H9 (cell line): Measurements from ENCODE around the gene GALNT13. TPM values are rescaled to one million over a fixed set of nuclear protein-coding genes. Genes with fewer than 3 reads are reported as not detected.

Experiments
- DNase-seq: peaks from one replicate; pipeline ENCODE4 v3.0.0-alpha.2; 2017
- H2AFZ ChIP-seq: one replicate; pipeline ENCODE4 v1.6.1; 2013; ENCODE audit warnings: mild to moderate bottlenecking, low read length, control low read depth, moderate library complexity
- H2AK5ac ChIP-seq: 2 replicates; pipeline ENCODE4 v1.6.1; 2013; ENCODE audit warnings: low read length, control low read depth, mixed read lengths; ENCODE audit not compliant: insufficient read length
- H2BK120ac ChIP-seq: one replicate; pipeline ENCODE4 v1.6.1; 2013; ENCODE audit warnings: low read depth, mild to moderate bottlenecking, low read length, control low read depth, inconsistent platforms; ENCODE audit not compliant: poor library complexity, severe bottlenecking
- H2BK12ac ChIP-seq: 2 replicates; pipeline ENCODE4 v1.6.1; 2013; ENCODE audit warnings: low read length, control low read depth, mixed read lengths, low read depth; ENCODE audit not compliant: insufficient read length
- H2BK15ac ChIP-seq: 2 replicates; pipeline ENCODE4 v1.6.1; 2013; ENCODE audit warnings: low read depth, low read length, control low read depth
- H2BK20ac ChIP-seq: one replicate; pipeline ENCODE4 v1.6.1; 2013; ENCODE audit warnings: low read depth, mild to moderate bottlenecking, low read length, control low read depth, inconsistent platforms; ENCODE audit not compliant: poor library complexity, severe bottlenecking
- H2BK5ac ChIP-seq: 2 replicates; pipeline ENCODE4 v1.6.1; 2013; ENCODE audit warnings: low read length, control low read depth, mixed read lengths; ENCODE audit not compliant: insufficient read length
- H3K14ac ChIP-seq: 2 replicates; pipeline ENCODE4 v1.6.1; 2013; ENCODE audit warnings: low read length, control low read depth; ENCODE audit not compliant: insufficient read depth
- H3K18ac ChIP-seq: 2 replicates; pipeline ENCODE4 v1.6.1; 2013; ENCODE audit warnings: low read depth, mild to moderate bottlenecking, mixed read lengths, low read length, control low read depth; ENCODE audit not compliant: insufficient read length
- H3K23ac ChIP-seq: 2 replicates; pipeline ENCODE4 v1.6.1; 2013; ENCODE audit warnings: low read length, control low read depth, mixed read lengths, low read depth; ENCODE audit not compliant: insufficient read length
- H3K23me2 ChIP-seq: 2 replicates; pipeline ENCODE4 v1.6.1; 2013; ENCODE audit warnings: low read depth, mild to moderate bottlenecking, mixed read lengths, low read length, control low read depth; ENCODE audit not compliant: insufficient read length, poor library complexity, severe bottlenecking
- H3K27ac ChIP-seq: 2 replicates; pipeline ENCODE4 v1.5.1; 2013; ENCODE audit warnings: low read length, control low read depth, mixed read lengths, low read depth; ENCODE audit not compliant: insufficient read length
- H3K27me3 ChIP-seq: 2 replicates; pipeline ENCODE4 v1.6.1; 2013; ENCODE audit warnings: low read length, control low read depth, inconsistent platforms; ENCODE audit not compliant: insufficient read depth
- H3K4ac ChIP-seq: 2 replicates; pipeline ENCODE4 v1.6.1; 2013; ENCODE audit warnings: low read depth, mild to moderate bottlenecking, control low read depth, inconsistent platforms, low read length, moderate library complexity
- H3K4me1 ChIP-seq: 2 replicates; pipeline ENCODE4 v1.6.1; 2013; ENCODE audit warnings: low read length, control low read depth, inconsistent platforms; ENCODE audit not compliant: insufficient read depth
- H3K4me2 ChIP-seq: 2 replicates; pipeline ENCODE4 v1.6.1; 2013; ENCODE audit warnings: low read length, control low read depth, mixed read lengths; ENCODE audit not compliant: insufficient read length, insufficient read depth
- H3K56ac ChIP-seq: 2 replicates; pipeline ENCODE4 v1.6.1; 2013; ENCODE audit warnings: low read depth, mild to moderate bottlenecking, mixed read lengths, low read length, control low read depth; ENCODE audit not compliant: insufficient read length
- H3K79me1 ChIP-seq: 2 replicates; pipeline ENCODE4 v1.6.1; 2013; ENCODE audit warnings: low read depth, mild to moderate bottlenecking, moderate library complexity, low read length, control low read depth, inconsistent platforms; ENCODE audit not compliant: insufficient read depth, poor library complexity, severe bottlenecking
- H3K79me2 ChIP-seq: 2 replicates; pipeline ENCODE4 v1.6.1; 2013; ENCODE audit warnings: low read length, control low read depth, inconsistent platforms; ENCODE audit not compliant: insufficient read depth
- H3K9ac ChIP-seq: 2 replicates; pipeline ENCODE4 v1.6.1; 2013; ENCODE audit warnings: low read length, control low read depth, mixed read lengths; ENCODE audit not compliant: insufficient read length; ENCODE audit errors: extremely low read depth
- H3K9me3 ChIP-seq: one replicate; pipeline ENCODE4 v1.6.1; 2013; ENCODE audit warnings: low read depth, low read length, inconsistent platforms; ENCODE audit not compliant: control insufficient read depth
- H3T11ph ChIP-seq: one replicate; pipeline ENCODE4 v1.6.1; 2013; ENCODE audit warnings: mild to moderate bottlenecking, low read length, control low read depth, inconsistent platforms
- H4K20me1 ChIP-seq: one replicate; pipeline ENCODE4 v1.6.1; 2013; ENCODE audit not compliant: control insufficient read depth, insufficient read length, insufficient read depth
- H4K5ac ChIP-seq: 2 replicates; pipeline ENCODE4 v1.6.1; 2013; ENCODE audit warnings: low read depth, mild to moderate bottlenecking, mixed read lengths, low read length, control low read depth; ENCODE audit not compliant: insufficient read length
- H4K8ac ChIP-seq: replicated peaks from 2 replicates; pipeline ENCODE4 v1.6.1; 2013; ENCODE audit warnings: low read length, control low read depth, mixed read lengths, low read depth; ENCODE audit not compliant: insufficient read length
- H4K91ac ChIP-seq: 2 replicates; pipeline ENCODE4 v1.6.1; 2013; ENCODE audit warnings: low read depth, mild to moderate bottlenecking, moderate library complexity, mixed read lengths, low read length, control low read depth; ENCODE audit not compliant: insufficient read length
- H3K27ac Mint-ChIP-seq, 3 experiments: 2 replicates in 2 of 3; 3 replicates in 1 of 3; pipeline ENCODE4 v1.8.0; 2020 to 2021; ENCODE audit warnings: mixed read lengths in 3 of 3, mild to moderate bottlenecking in 1 of 3, moderate library complexity in 1 of 3
- H3K27me3 Mint-ChIP-seq: 2 replicates; pipeline ENCODE4 v1.8.0; 2021; ENCODE audit warnings: low read depth, mild to moderate bottlenecking, moderate library complexity, mixed read lengths
- H3K36me3 Mint-ChIP-seq, 3 experiments: 2 replicates in 2 of 3; 3 replicates in 1 of 3; pipeline ENCODE4 v1.8.0; 2020 to 2021; ENCODE audit warnings: low read depth in 3 of 3, mixed read lengths in 3 of 3; ENCODE audit not compliant: insufficient read depth in 1 of 3
- H3K4me1 Mint-ChIP-seq, 2 experiments: 2 replicates each; pipeline ENCODE4 v1.8.0; 2020; ENCODE audit warnings: mixed read lengths in 2 of 2
- H3K4me3 Mint-ChIP-seq, 2 experiments: 2 replicates in 1 of 2; 3 replicates in 1 of 2; pipeline ENCODE4 v1.8.0; 2020 to 2021; ENCODE audit warnings: mild to moderate bottlenecking in 2 of 2, mixed read lengths in 2 of 2, moderate library complexity in 1 of 2
- H3K9me3 Mint-ChIP-seq, 2 experiments: 2 replicates in 1 of 2; 3 replicates in 1 of 2; pipeline ENCODE4 v1.8.0; 2020; ENCODE audit warnings: mild to moderate bottlenecking in 2 of 2, mixed read lengths in 2 of 2, moderate library complexity in 1 of 2
- CTCF ChIP-seq: fragments of 200-600 bp; sonication (generic); conservative IDR thresholded peaks from 3 replicates; pipeline ENCODE4 v1.8.0; 2021; ENCODE audit warnings: antibody characterized with exemption, mild to moderate bottlenecking
- total RNA-seq: library from RNA; stranded (reverse); gene quantifications from 2 replicates; pipeline ENCODE4 v1.2.1, GENCODE V29; 2021

Gene GALNT13
- total RNA-seq, 1 experiment from 2014 or later = 6.6 TPM

GRCh38 chr2:154343282-154343681, 471.6 kb downstream of the GALNT13 start:
- no peak overlapping the region for H3K27ac ChIP-seq
- no peak overlapping the region for H2BK5ac ChIP-seq
- H3K27me3 ChIP-seq = no peaks in the 10 kb centered on the region
- H4K91ac ChIP-seq = no peak overlapping the region
- H2AFZ ChIP-seq = no peak overlapping the region
- no peak overlapping the region for H3K14ac ChIP-seq
- Mint-ChIP-seq H3K27ac (no peak overlapping the region; a peak in 1 of 7 replicates), H3K9me3 (no peaks in the 10 kb centered on the region; a peak in 1 of 5 replicates), H3K36me3 (no peaks in the 10 kb centered on the region), H3K4me1 (peaks cover 11 to 13% of the 10 kb centered on the region in 2 experiments), H3K4me3 (no peak overlapping the region), H3K27me3 (no peaks in the 10 kb centered on the region)
- TF ChIP-seq CTCF = no peak
- H3K18ac ChIP-seq = no peak overlapping the region
- H3K79me1 ChIP-seq = no peaks in the 10 kb centered on the region
- H2BK15ac ChIP-seq = no peak overlapping the region
- H2AK5ac ChIP-seq = no peak overlapping the region
- H3K9ac ChIP-seq = no peak overlapping the region
- no peak overlapping the region for H2BK12ac ChIP-seq
- H2BK20ac ChIP-seq = no peak overlapping the region
- H3K79me2 ChIP-seq = no peaks in the 10 kb centered on the region
- no peaks in the 10 kb centered on the region for H4K20me1 ChIP-seq
- H3K56ac ChIP-seq = no peak overlapping the region
- no peak overlapping the region for H3K4me2 ChIP-seq
- no peak overlapping the region for H4K8ac ChIP-seq
- no peak overlapping the region for H2BK120ac ChIP-seq
- H3K9me3 ChIP-seq = no peaks in the 10 kb centered on the region
- H3K4ac ChIP-seq = no peak overlapping the region
- H4K5ac ChIP-seq = no peak overlapping the region
- no peak overlapping the region for H3K23ac ChIP-seq
- no peak for DNase-seq
- no peak overlapping the region for H3T11ph ChIP-seq
- no peaks in the 10 kb centered on the region; the same call in 1 of the 2 replicates for H3K4me1 ChIP-seq
- H3K23me2 ChIP-seq = no peaks in the 10 kb centered on the region
